Measurements from ENCODE around the gene HDAC5. TPM values are rescaled to one million over a fixed set of nuclear protein-coding genes. Genes with fewer than 3 reads are reported as not detected.
"Not testable (repeated sequence)": the region's sequence is repeated elsewhere in the genome, so short reads cannot be mapped to it uniquely, and the experiment has no call there.

The HDAC5 gene
- total and polyA plus RNA-seq, 5 experiments from 2014 or later: 25.3 to 73.8 (median 41.8) TPM

DNA sequence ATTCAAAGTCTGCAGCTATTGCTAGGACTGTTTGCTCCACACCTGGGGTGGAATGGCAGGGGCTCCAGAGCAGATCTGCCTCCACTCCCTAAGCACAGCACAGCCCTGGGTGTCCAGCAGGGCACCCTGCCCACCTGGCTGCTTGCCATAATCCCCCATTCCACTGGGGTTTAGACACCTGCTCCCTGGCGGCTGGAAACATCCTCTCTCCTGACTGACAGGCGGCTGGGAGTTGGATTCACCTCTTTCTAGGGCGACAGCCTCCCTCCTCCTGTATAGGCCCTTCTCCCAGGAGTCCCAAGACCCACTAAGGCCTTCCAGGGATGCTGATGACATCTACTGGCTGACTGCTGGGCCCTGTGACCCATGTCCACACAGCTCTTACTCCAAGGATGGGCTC, 18.0 kb downstream of the HDAC5 start:
- no peak overlapping the region for H3K4me3 Mint-ChIP-seq
- POLR2A ChIA-PET: interaction anchor here (0.6 kb wide), 1 partner anchor 405 kb away, joined by 3 read pairs; no protein-coding TSS in a partner anchor
- peaks cover 0 to 25% (median 2%) of the 10 kb centered on the region in 3 donors for H3K36me3 Mint-ChIP-seq
- ATAC-seq (no peak), DNase-seq (no peak)
- H3K27ac Mint-ChIP-seq: no peak overlapping the region
- H3K4me1 Mint-ChIP-seq: peaks cover 6 to 20% (median 17%) of the 10 kb centered on the region in 4 donors
- H3K9me3 Mint-ChIP-seq: no peaks in the 10 kb centered on the region
- H3K27me3 Mint-ChIP-seq: no peaks in the 10 kb centered on the region

DNA sequence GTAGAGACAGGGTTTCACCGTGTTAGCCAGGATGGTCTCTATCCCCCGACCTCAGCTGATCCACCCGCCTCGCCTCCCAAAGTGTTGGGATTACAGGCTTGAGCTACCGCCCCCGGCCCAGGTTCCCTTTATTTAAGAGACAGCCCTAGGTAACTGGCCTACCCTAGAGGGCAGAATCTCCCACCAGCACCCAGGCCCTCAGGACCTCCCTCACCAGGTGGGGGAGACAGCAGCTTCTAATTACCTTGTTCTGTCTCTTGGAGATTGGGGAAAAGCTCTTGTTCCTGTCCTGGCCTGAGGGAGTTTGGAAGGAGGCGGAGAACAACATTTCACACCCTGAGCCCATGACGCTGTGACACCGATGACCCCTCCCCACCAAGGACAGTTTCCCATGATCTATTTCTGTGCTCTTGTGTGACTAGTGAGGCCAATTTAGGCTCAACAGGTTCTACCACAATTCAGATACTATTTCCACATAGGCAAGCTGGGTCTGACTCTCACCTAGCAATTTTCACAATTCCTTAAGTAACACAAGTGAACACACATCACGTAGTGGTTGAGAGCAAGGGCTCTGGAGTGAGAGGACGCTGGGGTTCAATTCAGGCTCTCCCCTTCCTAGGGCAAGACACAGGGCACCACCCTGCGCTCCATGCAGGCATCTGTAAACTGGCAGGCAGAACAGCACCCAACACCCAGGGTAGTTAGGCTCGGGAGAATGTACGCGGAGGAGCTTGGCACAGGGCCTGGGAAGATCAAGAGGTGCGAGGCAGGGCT, 20.4 kb downstream of the HDAC5 start:
- H3K9me3 Mint-ChIP-seq: no peaks in the 10 kb centered on the region
- POLR2A ChIA-PET: no interaction called here
- H3K27ac Mint-ChIP-seq: peak overlapping the region in 1 of 10 donors; percentile 57

DNA sequence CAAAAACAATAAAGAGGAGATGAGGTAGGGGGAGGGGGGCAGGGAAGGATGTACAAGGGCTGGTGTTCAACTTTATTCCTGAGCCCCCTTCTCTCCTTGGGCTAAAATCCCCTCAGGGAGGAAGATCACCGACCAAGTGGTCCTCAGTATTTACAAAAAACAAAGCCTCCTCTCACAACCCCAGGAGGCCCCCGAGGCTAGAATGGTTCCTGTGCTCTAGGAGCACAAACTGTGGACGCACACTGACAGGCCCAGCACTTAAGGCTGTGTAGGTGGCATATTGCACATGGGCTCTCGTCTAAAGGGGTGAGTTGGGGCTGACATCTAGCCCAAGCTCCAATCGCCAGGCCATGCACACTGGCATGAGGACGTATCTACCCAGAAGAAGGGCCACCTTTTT, 21.6 kb downstream of the HDAC5 start:
- Mint-ChIP-seq H3K4me1 (peaks cover 3 to 19% (median 16%) of the 10 kb centered on the region in 4 donors), H3K36me3 (peaks cover 0 to 23% (median 2%) of the 10 kb centered on the region in 3 donors), H3K27ac (peak overlapping the region in 1 of 10 donors; percentile 38)
- not testable (repeated sequence) for H3K4me3 Mint-ChIP-seq, H3K27me3 Mint-ChIP-seq, ATAC-seq, DNase-seq, H3K9me3 Mint-ChIP-seq
- POLR2A ChIA-PET: interaction anchor here (0.7 to 1.2 kb wide), 2 partner anchors 115 to 118 kb away, joined by 3 to 4 read pairs; partner anchors contain the start of gene UBTF

More for the DNA sequence above, 20.4 kb downstream of the HDAC5 start:
- no peak overlapping the region for H3K4me3 Mint-ChIP-seq
- peaks cover 0 to 26% (median 2%) of the 10 kb centered on the region in 3 donors for H3K36me3 Mint-ChIP-seq
- DNase-seq (no peak), ATAC-seq (no peak)
- no peaks in the 10 kb centered on the region for H3K27me3 Mint-ChIP-seq
- H3K4me1 Mint-ChIP-seq: peaks cover 6 to 19% (median 18%) of the 10 kb centered on the region in 4 donors

- no peak for DNase-seq
- POLR2A ChIA-PET: no interaction called here
- Mint-ChIP-seq H3K9me3 (no peaks in the 10 kb centered on the region), H3K4me1 (peaks cover 11 to 21% (median 16%) of the 10 kb centered on the region in 4 donors), H3K4me3 (no peak overlapping the region), H3K36me3 (peaks cover 0 to 17% (median 0%) of the 10 kb centered on the region in 3 donors), H3K27ac (no peak overlapping the region), H3K27me3 (no peaks in the 10 kb centered on the region)
- no peak for ATAC-seq
Observed at GRCh38 chr17:44097110-44097958, 26.1 kb downstream of the HDAC5 start.

GRCh38 chr17:44095647-44096496, 27.6 kb downstream of the HDAC5 start:
- peaks cover 9 to 21% (median 16%) of the 10 kb centered on the region in 4 donors for H3K4me1 Mint-ChIP-seq
- no peaks in the 10 kb centered on the region for H3K27me3 Mint-ChIP-seq
- POLR2A ChIA-PET: interaction anchor here (1.1 kb wide), 1 partner anchor 12 kb away, joined by 3 read pairs; no protein-coding TSS in a partner anchor
- H3K4me3 Mint-ChIP-seq: peak overlapping the region in 2 of 10 donors; percentile 10 to 49
- H3K27ac Mint-ChIP-seq: peak overlapping the region in 7 of 10 donors; percentile 28 to 68 (median 46)
- no peaks in the 10 kb centered on the region for H3K9me3 Mint-ChIP-seq
- DNase-seq (no peak), ATAC-seq (peak; percentile 15)
- peaks cover 0 to 26% (median 3%) of the 10 kb centered on the region in 3 donors for H3K36me3 Mint-ChIP-seq

DNA sequence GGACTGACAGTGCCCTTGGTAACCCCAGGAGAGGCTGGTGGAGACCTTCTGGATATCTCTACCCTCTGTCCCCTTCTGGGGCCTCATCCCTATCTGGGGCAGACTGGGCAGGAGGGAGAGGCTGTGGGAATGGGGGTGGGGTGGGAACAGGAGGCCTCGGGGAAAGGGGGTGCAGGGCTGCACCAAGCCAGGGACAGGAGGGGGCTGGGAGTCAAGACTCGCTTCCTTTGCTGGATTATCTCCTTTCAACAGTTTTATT, 28.1 kb downstream of the HDAC5 start:
- H3K27me3 Mint-ChIP-seq: no peaks in the 10 kb centered on the region

GRCh38 chr17:44094701-44095387, 28.6 kb downstream of the HDAC5 start:
- POLR2A ChIA-PET: interaction anchor here (0.7 to 1.1 kb wide), 2 partner anchors 11 to 381 kb away, joined by 3 read pairs; no protein-coding TSS in a partner anchor
- ATAC-seq: no peak
- Mint-ChIP-seq H3K9me3 (no peaks in the 10 kb centered on the region), H3K4me1 (peaks cover 9 to 18% (median 16%) of the 10 kb centered on the region in 4 donors), H3K36me3 (peaks cover 0 to 30% (median 3%) of the 10 kb centered on the region in 3 donors), H3K4me3 (no peak overlapping the region), H3K27ac (peak overlapping the region in 2 of 10 donors; percentile 27 to 48), H3K27me3 (no peaks in the 10 kb centered on the region)
- no peak for DNase-seq

More for the DNA sequence above, 28.1 kb downstream of the HDAC5 start:
- POLR2A ChIA-PET: interaction anchor here (1.1 kb wide), 1 partner anchor 12 kb away, joined by 3 read pairs; no protein-coding TSS in a partner anchor
- H3K9me3 Mint-ChIP-seq: no peaks in the 10 kb centered on the region
- DNase-seq (no peak), ATAC-seq (no peak)
- no peak overlapping the region for H3K4me3 Mint-ChIP-seq
- peaks cover 0 to 32% (median 3%) of the 10 kb centered on the region in 3 donors for H3K36me3 Mint-ChIP-seq
- H3K27ac Mint-ChIP-seq: peak overlapping the region in 4 of 10 donors; percentile 27 to 48 (median 43)
- peaks cover 9 to 21% (median 16%) of the 10 kb centered on the region in 4 donors for H3K4me1 Mint-ChIP-seq

GRCh38 chr17:44093231-44093900, 30.1 kb downstream of the HDAC5 start:
- Mint-ChIP-seq H3K4me1 (peaks cover 8 to 20% (median 17%) of the 10 kb centered on the region in 4 donors), H3K36me3 (peaks cover 0 to 39% (median 3%) of the 10 kb centered on the region in 3 donors), H3K9me3 (no peaks in the 10 kb centered on the region), H3K4me3 (no peak overlapping the region), H3K27me3 (no peaks in the 10 kb centered on the region), H3K27ac (no peak overlapping the region)
- DNase-seq (no peak), ATAC-seq (no peak)
- POLR2A ChIA-PET: interaction anchor here (0.6 kb wide), 1 partner anchor 14 kb away, joined by 6 read pairs; no protein-coding TSS in a partner anchor

DNA sequence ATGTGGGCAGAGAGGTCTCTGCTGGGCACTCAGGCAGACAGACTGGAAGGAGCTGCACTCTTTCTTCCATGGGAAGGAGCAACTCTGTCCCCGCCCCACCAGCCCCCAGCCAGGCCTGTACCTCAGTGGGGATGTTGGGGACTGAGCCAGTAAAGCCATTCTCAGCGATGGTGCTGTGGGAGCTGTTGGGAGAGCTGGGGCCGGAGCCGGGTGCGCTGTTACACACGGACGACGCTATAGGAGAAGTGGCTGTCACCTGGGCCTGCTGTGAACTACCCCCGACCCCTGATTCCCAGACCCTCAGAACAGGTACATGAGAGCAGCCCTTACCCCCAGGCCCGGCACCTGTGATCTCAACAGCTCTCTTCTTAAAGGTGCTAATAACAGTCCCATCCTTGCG, 31.4 kb downstream of the HDAC5 start:
- POLR2A ChIA-PET: interaction anchor here (0.6 to 0.8 kb wide), 2 partner anchors 96 to 239 kb away, joined by 3 to 4 read pairs; no protein-coding TSS in a partner anchor
- Mint-ChIP-seq H3K4me1 (peaks cover 7 to 19% (median 16%) of the 10 kb centered on the region in 4 donors), H3K27me3 (no peaks in the 10 kb centered on the region), H3K4me3 (no peak overlapping the region), H3K9me3 (no peaks in the 10 kb centered on the region), H3K27ac (peak overlapping the region in 1 of 10 donors; percentile 41), H3K36me3 (peaks cover 0 to 46% (median 3%) of the 10 kb centered on the region in 3 donors)
- no peak for ATAC-seq
- DNase-seq: no peak

DNA sequence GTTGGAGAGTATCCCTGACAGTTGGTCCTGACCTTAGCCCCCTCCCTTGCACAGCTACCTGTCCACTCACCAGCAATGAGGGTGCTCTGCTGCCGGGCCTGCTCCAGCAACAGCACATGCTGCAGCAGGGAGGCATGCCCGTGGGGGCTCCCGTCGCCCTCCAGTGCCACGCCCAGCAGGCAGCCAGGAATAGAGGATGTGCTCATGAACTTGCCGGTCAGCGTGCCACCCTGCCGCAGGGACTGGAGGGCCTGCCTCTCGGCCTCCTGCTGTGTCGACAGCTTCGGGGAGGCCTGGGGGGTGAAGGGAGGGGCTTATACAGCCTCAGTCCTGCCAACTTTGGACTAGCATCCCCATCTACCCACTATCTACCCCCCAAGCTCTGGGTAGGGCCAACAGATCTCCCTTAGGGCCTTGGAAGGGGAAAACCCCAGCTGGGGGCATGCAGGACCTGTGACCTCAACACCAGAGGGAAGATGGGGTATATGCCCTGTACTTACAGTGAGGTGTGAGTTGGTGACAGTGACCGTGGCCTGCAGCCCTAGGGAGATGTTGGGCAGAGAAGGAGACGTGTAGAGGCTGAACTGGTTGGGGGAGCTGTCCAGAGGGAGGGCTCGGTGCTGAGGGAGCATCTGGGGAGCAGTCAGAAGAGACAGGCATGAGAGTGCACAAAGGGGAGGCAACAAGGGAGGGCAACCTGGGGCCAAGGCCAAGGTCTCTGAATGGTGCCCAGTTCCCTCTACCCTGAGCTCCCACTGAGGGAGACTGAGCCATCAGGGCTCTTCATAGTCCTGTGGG, 32.0 kb downstream of the HDAC5 start:
- ATAC-seq: no peak
- Mint-ChIP-seq H3K4me3 (peak overlapping the region in 1 of 10 donors; percentile 22), H3K4me1 (peaks cover 8 to 19% (median 16%) of the 10 kb centered on the region in 4 donors), H3K27me3 (no peaks in the 10 kb centered on the region), H3K36me3 (peaks cover 0 to 46% (median 3%) of the 10 kb centered on the region in 3 donors), H3K9me3 (no peaks in the 10 kb centered on the region), H3K27ac (peak overlapping the region in 1 of 10 donors; percentile 41)
- no peak for DNase-seq
- POLR2A ChIA-PET: interaction anchor here (0.8 to 1.1 kb wide), 2 partner anchors 32 to 240 kb away, joined by 3 read pairs; partner anchors contain the start of gene HDAC5

Measured in naive thymus-derived CD8-positive, alpha-beta T cell (primary cell).